DND-41 (cell line): ENCODE results near the gene DDX24.

Experiments used
- ATAC-seq: fragments of 200-7000 bp; cut with Tn5 transposase; 3 replicates; pipeline ENCODE4 v1.9.1; 2021; ENCODE audit warnings: low read depth; ENCODE audit not compliant: insufficient read depth
- DNase-seq: peaks from one replicate; pipeline ENCODE4 v3.0.0-alpha.2; 2020
- H2AFZ ChIP-seq: 2 replicates; pipeline ENCODE4 v1.6.0; 2012; ENCODE audit warnings: low read depth, low read length
- H3K27ac ChIP-seq: 2 replicates; pipeline ENCODE4 v1.5.1; 2012; ENCODE audit warnings: low read length, inconsistent platforms
- H3K27me3 ChIP-seq: fragments of 200-600 bp; sonication (generic); 2 replicates; pipeline ENCODE4 v1.6.0; 2012; ENCODE audit warnings: low read length, mild to moderate bottlenecking, inconsistent platforms; ENCODE audit not compliant: insufficient read depth, poor library complexity
- H3K36me3 ChIP-seq: 2 replicates; pipeline ENCODE4 v1.5.1; 2012; ENCODE audit warnings: low read length, inconsistent platforms; ENCODE audit not compliant: insufficient read depth
- H3K4me1 ChIP-seq: 2 replicates; pipeline ENCODE4 v1.5.1; 2012; ENCODE audit warnings: mild to moderate bottlenecking, low read length; ENCODE audit not compliant: insufficient read depth
- H3K4me2 ChIP-seq: 2 replicates; pipeline ENCODE4 v1.6.0; 2012; ENCODE audit warnings: mild to moderate bottlenecking, moderate library complexity, low read length, inconsistent platforms; ENCODE audit not compliant: insufficient read depth
- H3K4me3 ChIP-seq, 2 experiments: fragments of 200-600 bp in 1 of 2; shearing (Covaris generic) in 1 of 2; 2 replicates each; pipeline ENCODE4 v1.5.1; 2012 to 2016; ENCODE audit warnings: inconsistent platforms in 2 of 2, low read length in 2 of 2, mild to moderate bottlenecking in 2 of 2, low read depth in 1 of 2, moderate library complexity in 1 of 2
- H3K79me2 ChIP-seq: 2 replicates; pipeline ENCODE4 v1.6.0; 2012; ENCODE audit warnings: low read length, inconsistent platforms; ENCODE audit not compliant: insufficient read depth
- H3K9ac ChIP-seq: 2 replicates; pipeline ENCODE4 v1.6.0; 2012; ENCODE audit warnings: low read depth, mild to moderate bottlenecking, inconsistent platforms, low read length, moderate library complexity
- H3K9me3 ChIP-seq: 2 replicates; pipeline ENCODE4 v1.5.1; 2012; ENCODE audit warnings: low read length, moderate library complexity, mild to moderate bottlenecking, inconsistent platforms; ENCODE audit not compliant: insufficient read depth, severe bottlenecking
- H4K20me1 ChIP-seq: 2 replicates; pipeline ENCODE4 v1.6.0; 2012; ENCODE audit warnings: low read length; ENCODE audit not compliant: insufficient read depth
- CTCF ChIP-seq: IDR thresholded peaks from 2 replicates; pipeline ENCODE4 v1.5.1; 2012; ENCODE audit warnings: borderline replicate concordance, low read length, moderate library complexity, mild to moderate bottlenecking; ENCODE audit not compliant: poor library complexity, severe bottlenecking; ENCODE audit errors: extremely low read depth
- EZH2 ChIP-seq: IDR thresholded peaks from 3 replicates; pipeline ENCODE4 v1.6.1; 2012; ENCODE audit warnings: borderline replicate concordance, low read depth, mild to moderate bottlenecking, moderate library complexity, low read length, inconsistent platforms; ENCODE audit not compliant: severe bottlenecking

DDX24 gene

GRCh38 chr14:94029265-94029664, 51.7 kb downstream of the DDX24 start:
- no peaks in the 10 kb centered on the region for H3K36me3 ChIP-seq
- no peaks in the 10 kb centered on the region for H3K27me3 ChIP-seq
- H3K27ac ChIP-seq: no peak overlapping the region
- H3K4me3 ChIP-seq: no peak overlapping the region
- H3K9me3 ChIP-seq: no peaks in the 10 kb centered on the region
- no peaks in the 10 kb centered on the region for H3K4me1 ChIP-seq
- no peak for ATAC-seq
- DNase-seq: no peak
- H4K20me1 ChIP-seq: no peaks in the 10 kb centered on the region; the same call in 1 of the 2 replicates
- H3K4me2 ChIP-seq: no peak overlapping the region
- no peak overlapping the region for H2AFZ ChIP-seq
- H3K9ac ChIP-seq: no peak overlapping the region
- no peaks in the 10 kb centered on the region for H3K79me2 ChIP-seq
- TF ChIP-seq EZH2 (no peak), CTCF (no peak)

- DNase-seq: no peak
- ATAC-seq: no peak
Measured at GRCh38 chr14:94028450-94028826, 52.6 kb downstream of the DDX24 start.

GRCh38 chr14:94027566-94028449, 53.2 kb downstream of the DDX24 start:
- Histone ChIP-seq H3K79me2 (no peaks in the 10 kb centered on the region), H3K27me3 (no peaks in the 10 kb centered on the region), H3K9ac (no peak overlapping the region), H3K4me2 (no peak overlapping the region), H4K20me1 (no peaks in the 10 kb centered on the region; the same call in 1 of the 2 replicates), H3K4me3 (no peak overlapping the region), H2AFZ (no peak overlapping the region), H3K9me3 (no peaks in the 10 kb centered on the region), H3K36me3 (no peaks in the 10 kb centered on the region), H3K27ac (no peak overlapping the region), H3K4me1 (no peaks in the 10 kb centered on the region)
- ATAC-seq: no peak
- TF ChIP-seq CTCF: no peak
- no peak for TF ChIP-seq EZH2
- DNase-seq: no peak

More at GRCh38 chr14:94028450-94028826, 52.6 kb downstream of the DDX24 start:
- H2AFZ ChIP-seq: no peak overlapping the region
- no peaks in the 10 kb centered on the region; the same call in 1 of the 2 replicates for H4K20me1 ChIP-seq
- no peaks in the 10 kb centered on the region for H3K27me3 ChIP-seq
- no peaks in the 10 kb centered on the region for H3K79me2 ChIP-seq
- H3K9ac ChIP-seq: no peak overlapping the region
- no peaks in the 10 kb centered on the region for H3K4me1 ChIP-seq
- no peak for TF ChIP-seq CTCF
- H3K9me3 ChIP-seq: no peaks in the 10 kb centered on the region
- no peak overlapping the region for H3K4me3 ChIP-seq
- H3K36me3 ChIP-seq: no peaks in the 10 kb centered on the region
- H3K4me2 ChIP-seq: no peak overlapping the region
- no peak overlapping the region for H3K27ac ChIP-seq
